OCI-LY3 (cell line): ENCODE results near the gene FIG4.

Source experiments
- H2AFZ ChIP-seq: fragments of 200-600, 300-600 bp; shearing (Covaris generic); 2 replicates; pipeline ENCODE4 v1.6.0; 2014; ENCODE audit warnings: antibody characterized with exemption, low read depth, low read length
- H3K27ac ChIP-seq: fragments of 200-600, 300-600 bp; sonication (generic); 2 replicates; pipeline ENCODE4 v1.5.1; 2014; ENCODE audit warnings: mild to moderate bottlenecking, low read length, moderate library complexity, mixed read lengths
- H3K27me3 ChIP-seq: fragments of 200-600, 300-600 bp; sonication (generic); 2 replicates; pipeline ENCODE4 v1.6.1; 2014; ENCODE audit warnings: low read depth, low read length, mixed read lengths
- H3K36me3 ChIP-seq: fragments of 200-600, 300-600 bp; sonication (generic); replicated peaks from 2 replicates; pipeline ENCODE3; 2014; ENCODE audit warnings: low read depth, low read length, mixed read lengths
- H3K4me1 ChIP-seq: fragments of 300-600, 200-600 bp; sonication (generic); 2 replicates; pipeline ENCODE4 v1.6.1; 2014; ENCODE audit warnings: low read length, mixed read lengths
- H3K4me2 ChIP-seq: fragments of 200-600, 300-600 bp; sonication (generic); 2 replicates; pipeline ENCODE4 v1.6.1; 2014; ENCODE audit warnings: low read length, mixed read lengths
- H3K4me3 ChIP-seq: fragments of 300-600, 200-600 bp; sonication (generic); 2 replicates; pipeline ENCODE4 v1.5.1; 2014; ENCODE audit warnings: antibody characterized with exemption, mild to moderate bottlenecking, low read length, moderate library complexity
- H3K79me2 ChIP-seq: fragments of 300-600, 200-600 bp; shearing (Covaris generic); 2 replicates; pipeline ENCODE4 v1.6.1; 2014; ENCODE audit warnings: mild to moderate bottlenecking, low read length, mixed read lengths
- H3K9ac ChIP-seq: fragments of 300-600, 200-600 bp; shearing (Covaris generic); 2 replicates; pipeline ENCODE4 v1.6.0; 2014; ENCODE audit warnings: mild to moderate bottlenecking, low read length, moderate library complexity
- H3K9me3 ChIP-seq: fragments of 200-600, 300-600 bp; shearing (Covaris generic); 2 replicates; pipeline ENCODE4 v1.6.1; 2014; ENCODE audit warnings: low read length, mixed read lengths; ENCODE audit not compliant: insufficient read depth
- H4K20me1 ChIP-seq: fragments of 200-600, 300-600 bp; sonication (generic); 2 replicates; pipeline ENCODE4 v1.6.1; 2016; ENCODE audit warnings: low read length, mixed read lengths; ENCODE audit not compliant: insufficient read depth
- CTCF ChIP-seq: fragments of 200-600, 300-600 bp; sonication (generic); IDR thresholded peaks from 2 replicates; pipeline ENCODE4 v1.5.1; 2014; ENCODE audit warnings: antibody characterized with exemption, low read length, low read depth
- EZH2phosphoT487 ChIP-seq: fragments of 200-600 bp; shearing (Covaris generic); IDR thresholded peaks from 2 replicates; pipeline ENCODE4 v1.6.1; 2018; ENCODE audit warnings: antibody characterized with exemption, mixed run types, low read depth

The FIG4 gene

GRCh38 chr6:109840034-109840433 is 148.9 kb downstream of the FIG4 start:
- Histone ChIP-seq H3K27me3 (no peaks in the 10 kb centered on the region), H3K27ac (no peak overlapping the region), H3K4me2 (no peak overlapping the region), H2AFZ (no peak overlapping the region), H3K9ac (no peak overlapping the region), H3K79me2 (no peaks in the 10 kb centered on the region), H3K4me1 (no peaks in the 10 kb centered on the region), H3K9me3 (no peaks in the 10 kb centered on the region), H4K20me1 (no peaks in the 10 kb centered on the region), H3K4me3 (no peak overlapping the region), H3K36me3 (no peaks in the 10 kb centered on the region)
- TF ChIP-seq CTCF: no peak
- no peak for TF ChIP-seq EZH2phosphoT487

GRCh38 chr6:109840796-109841195 is 149.7 kb downstream of the FIG4 start:
- no peak overlapping the region for H3K4me3 ChIP-seq
- no peak for TF ChIP-seq EZH2phosphoT487
- TF ChIP-seq CTCF: no peak
- no peaks in the 10 kb centered on the region for H4K20me1 ChIP-seq

GRCh38 chr6:109841869-109842268 is 150.8 kb downstream of the FIG4 start:
- Histone ChIP-seq H3K4me1 (no peaks in the 10 kb centered on the region), H3K4me2 (no peak overlapping the region), H2AFZ (no peak overlapping the region), H3K4me3 (no peak overlapping the region), H3K27me3 (no peaks in the 10 kb centered on the region), H4K20me1 (no peaks in the 10 kb centered on the region), H3K27ac (no peak overlapping the region), H3K79me2 (no peaks in the 10 kb centered on the region), H3K9ac (no peak overlapping the region), H3K9me3 (no peaks in the 10 kb centered on the region), H3K36me3 (no peaks in the 10 kb centered on the region)
- TF ChIP-seq CTCF: no peak
- no peak for TF ChIP-seq EZH2phosphoT487

More at GRCh38 chr6:109840796-109841195, 149.7 kb downstream of the FIG4 start:
- no peak overlapping the region for H3K27ac ChIP-seq
- no peaks in the 10 kb centered on the region for H3K9me3 ChIP-seq
- H3K36me3 ChIP-seq: no peaks in the 10 kb centered on the region
- no peaks in the 10 kb centered on the region for H3K79me2 ChIP-seq
- no peaks in the 10 kb centered on the region for H3K4me1 ChIP-seq
- H3K4me2 ChIP-seq: no peak overlapping the region
- H2AFZ ChIP-seq: no peak overlapping the region
- H3K27me3 ChIP-seq: no peaks in the 10 kb centered on the region
- no peak overlapping the region for H3K9ac ChIP-seq

- no peaks in the 10 kb centered on the region for H3K27me3 ChIP-seq
- H3K27ac ChIP-seq: no peak overlapping the region
- no peak overlapping the region for H2AFZ ChIP-seq
- no peaks in the 10 kb centered on the region for H3K9me3 ChIP-seq
- no peak overlapping the region for H3K4me3 ChIP-seq
- H3K4me2 ChIP-seq: no peak overlapping the region
- no peaks in the 10 kb centered on the region for H3K36me3 ChIP-seq
- H3K4me1 ChIP-seq: no peaks in the 10 kb centered on the region
- H3K9ac ChIP-seq: no peak overlapping the region
- H4K20me1 ChIP-seq: no peaks in the 10 kb centered on the region
- no peaks in the 10 kb centered on the region for H3K79me2 ChIP-seq
- TF ChIP-seq EZH2phosphoT487: no peak
- TF ChIP-seq CTCF: no peak
Observed at GRCh38 chr6:109852713-109853112, 161.6 kb downstream of the FIG4 start.
